CD14-positive monocyte (primary cell): ENCODE results near the gene BIRC3. TPM values are rescaled to one million over a fixed set of nuclear protein-coding genes. Genes with fewer than 3 reads are reported as not detected.
A peak's percentile ranks its signal among the peaks of the same experiment; 100 is the strongest.

Experiments
- DNase-seq, 3 donors: peaks; one replicate each; pipeline ENCODE4 v3.0.0-alpha.2; 2011 to 2022
- H2AFZ ChIP-seq: 2 replicates; pipeline ENCODE4 v1.6.0; 2012; ENCODE audit warnings: mild to moderate bottlenecking, low read depth, low read length, inconsistent platforms; ENCODE audit not compliant: insufficient read depth, poor library complexity, severe bottlenecking
- H3K27ac ChIP-seq, 2 donors: 1 replicate in 1 of 2; 2 replicates in 1 of 2; pipeline ENCODE4 v1.5.1; 2012 to 2013; ENCODE audit warnings: low read length in 2 of 2, control low read depth in 1 of 2, inconsistent platforms in 1 of 2, low read depth in 1 of 2, mild to moderate bottlenecking in 1 of 2
- H3K27me3 ChIP-seq, 2 donors: one replicate each; pipeline versions ENCODE4 v1.6.0 to v1.6.1; 2011 to 2013; ENCODE audit warnings: low read length in 2 of 2; ENCODE audit not compliant: control insufficient read depth in 2 of 2, insufficient read depth in 2 of 2
- H3K36me3 ChIP-seq, 2 donors: replicated peaks in 1 of 2; 1 replicate in 1 of 2; 2 replicates in 1 of 2; pipeline versions ENCODE4 v1.5.1 to v1.6.1; 2012 to 2013; ENCODE audit warnings: low read length in 2 of 2, control low read depth in 1 of 2, inconsistent platforms in 1 of 2, mild to moderate bottlenecking in 1 of 2; ENCODE audit not compliant: insufficient read depth in 2 of 2, control insufficient read depth in 1 of 2
- H3K4me1 ChIP-seq, 2 donors: 1 replicate in 1 of 2; 2 replicates in 1 of 2; pipeline versions ENCODE4 v1.5.1 to v1.6.1; 2012 to 2013; ENCODE audit warnings: low read length in 2 of 2, control low read depth in 1 of 2, inconsistent platforms in 1 of 2, mild to moderate bottlenecking in 1 of 2, moderate library complexity in 1 of 2; ENCODE audit not compliant: insufficient read depth in 2 of 2, control insufficient read depth in 1 of 2
- H3K4me2 ChIP-seq: replicated peaks from 2 replicates; pipeline ENCODE3; 2012; ENCODE audit warnings: low read length, moderate library complexity, mild to moderate bottlenecking; ENCODE audit not compliant: poor library complexity, severe bottlenecking; ENCODE audit errors: extremely low read depth
- H3K4me3 ChIP-seq, 3 experiments: fragments of 200-600 bp in 1 of 3; sonication (generic) in 1 of 3; replicated peaks in 1 of 3; 1 replicate in 2 of 3; 2 replicates in 1 of 3; pipeline ENCODE4 v1.5.1; 2011 to 2013; ENCODE audit warnings: low read length in 3 of 3, mild to moderate bottlenecking in 3 of 3, control low read depth in 2 of 3, low read depth in 2 of 3, inconsistent platforms in 1 of 3, moderate library complexity in 1 of 3
- H3K79me2 ChIP-seq: 2 replicates; pipeline ENCODE4 v1.6.0; 2012; ENCODE audit warnings: mild to moderate bottlenecking, control low read depth, inconsistent platforms, low read length, moderate library complexity; ENCODE audit not compliant: insufficient read depth
- H3K9ac ChIP-seq: 2 replicates; pipeline ENCODE4 v1.6.0; 2017; ENCODE audit warnings: low read length, mild to moderate bottlenecking; ENCODE audit not compliant: insufficient read depth, poor library complexity, severe bottlenecking
- H3K9me3 ChIP-seq, 2 donors: replicated peaks in 1 of 2; 1 replicate in 1 of 2; 2 replicates in 1 of 2; pipeline versions ENCODE4 v1.5.1 to v1.6.1; 2012 to 2013; ENCODE audit warnings: low read length in 2 of 2, control low read depth in 1 of 2; ENCODE audit not compliant: control insufficient read depth in 1 of 2, insufficient read depth in 1 of 2
- H4K20me1 ChIP-seq: 2 replicates; pipeline ENCODE4 v1.6.0; 2012; ENCODE audit warnings: mild to moderate bottlenecking, low read length, control low read depth, moderate library complexity; ENCODE audit not compliant: insufficient read depth
- H3K27ac Mint-ChIP-seq, 7 donors: one replicate each; pipeline ENCODE4 v1.8.0; 2020; ENCODE audit warnings: mild to moderate bottlenecking in 7 of 7, mixed read lengths in 7 of 7, moderate library complexity in 6 of 7, inconsistent platforms in 2 of 7
- H3K27me3 Mint-ChIP-seq, 3 donors: one replicate each; pipeline ENCODE4 v1.8.0; 2021 to 2022; ENCODE audit warnings: low read depth in 3 of 3, mild to moderate bottlenecking in 3 of 3, mixed read lengths in 3 of 3, moderate library complexity in 3 of 3, inconsistent platforms in 1 of 3
- H3K36me3 Mint-ChIP-seq, 2 donors: one replicate each; pipeline ENCODE4 v1.8.0; 2020; ENCODE audit warnings: mixed read lengths in 2 of 2, inconsistent platforms in 1 of 2, mild to moderate bottlenecking in 1 of 2
- H3K4me1 Mint-ChIP-seq: one replicate; pipeline ENCODE4 v1.8.0; 2020; ENCODE audit warnings: mild to moderate bottlenecking, mixed read lengths
- H3K4me3 Mint-ChIP-seq, 2 donors: one replicate each; pipeline ENCODE4 v1.8.0; 2020; ENCODE audit warnings: mild to moderate bottlenecking in 2 of 2, mixed read lengths in 2 of 2, moderate library complexity in 1 of 2
- H3K9me3 Mint-ChIP-seq, 7 donors: one replicate each; pipeline ENCODE4 v1.8.0; 2020 to 2022; ENCODE audit warnings: mixed read lengths in 7 of 7, mild to moderate bottlenecking in 6 of 7, moderate library complexity in 6 of 7, inconsistent platforms in 2 of 7
- CTCF ChIP-seq: fragments of 200-600 bp; IDR thresholded peaks from one replicate; pipeline ENCODE4 v1.8.0; 2022; ENCODE audit warnings: antibody characterized with exemption, mild to moderate bottlenecking
- WGBS: methylation state at CpG from one replicate; pipeline ENCODE4 v1.1.5; 2013; ENCODE audit warnings: missing lambda C conversion rate; ENCODE audit not compliant: insufficient coverage; 5-methylcytosine and 5-hydroxymethylcytosine counted together
- intact Hi-C, 2 donors: fragments of 100-400 bp; cut with micrococcal nuclease; formaldehyde crosslinking; loops; one replicate each; pipeline versions ENCODE4 v1.15.0 to v1.15.1; 2023
- polyA plus RNA-seq, 3 donors: library from polyadenylated mRNA; depleted of rRNA in 1 of 3; unstranded in 2 of 3; stranded (reverse) in 1 of 3; fragments of 300-500 nt in 2 of 3; fragments of >200 nt in 1 of 3; fragmentation: Illumina TruSeq in 2 of 3; gene quantifications; 1 replicate in 2 of 3; 2 replicates in 1 of 3; pipeline ENCODE4 v1.2.3, GENCODE V29; 2012 to 2021

The BIRC3 gene
- polyA plus RNA-seq, 3 donors: 3.0 to 9.8 (median 9.5) TPM

GRCh38 chr11:102268083-102268984 lies 49.0 kb upstream of the BIRC3 start:
- peaks cover 13% of the 10 kb centered on the region for H3K4me1 Mint-ChIP-seq
- Histone ChIP-seq H3K27me3 (peaks cover 39 to 60% of the 10 kb centered on the region in 2 donors), H3K4me3 (peak overlapping the region in 1 of 3 experiments; percentile 41), H3K9ac (no peak overlapping the region), H3K36me3 (no peaks in the 10 kb centered on the region), H3K79me2 (no peaks in the 10 kb centered on the region), H3K4me1 (peaks cover 6 to 8% of the 10 kb centered on the region in 2 donors), H3K9me3 (no peaks in the 10 kb centered on the region), H2AFZ (no peak overlapping the region), H3K27ac (no peak overlapping the region), H4K20me1 (no peaks in the 10 kb centered on the region), H3K4me2 (peak overlapping the region; percentile 56)
- H3K27ac Mint-ChIP-seq: no peak overlapping the region
- H3K27me3 Mint-ChIP-seq: peaks cover 46 to 67% (median 62%) of the 10 kb centered on the region in 3 donors
- intact Hi-C loops: no loop called here
- peak; percentile 5 to 28 (median 24) for DNase-seq
- no peak for TF ChIP-seq CTCF
- H3K9me3 Mint-ChIP-seq: peaks cover 0 to 5% (median 0%) of the 10 kb centered on the region in 7 donors
- peak overlapping the region in 1 of 2 donors; percentile 78 for H3K4me3 Mint-ChIP-seq
- H3K36me3 Mint-ChIP-seq: peaks cover 2% of the 10 kb centered on the region in 2 donors
- WGBS: 26% methylated on average over 30 of the region's 39 CpGs

- Histone ChIP-seq H3K27me3 (peaks cover 39 to 60% of the 10 kb centered on the region in 2 donors), H3K27ac (no peak overlapping the region), H4K20me1 (no peaks in the 10 kb centered on the region), H3K9ac (no peak overlapping the region), H3K79me2 (no peaks in the 10 kb centered on the region), H2AFZ (no peak overlapping the region), H3K4me3 (peak overlapping the region in 1 of 3 experiments; percentile 41), H3K4me2 (peak overlapping the region; percentile 56), H3K9me3 (no peaks in the 10 kb centered on the region), H3K36me3 (no peaks in the 10 kb centered on the region), H3K4me1 (peaks cover 6 to 8% of the 10 kb centered on the region in 2 donors)
- intact Hi-C loops: no loop called here
- no peak for DNase-seq
- peaks cover 2% of the 10 kb centered on the region in 2 donors for H3K36me3 Mint-ChIP-seq
- H3K4me1 Mint-ChIP-seq: peaks cover 13% of the 10 kb centered on the region
- H3K9me3 Mint-ChIP-seq: peaks cover 0 to 5% (median 0%) of the 10 kb centered on the region in 7 donors
- peaks cover 46 to 69% (median 63%) of the 10 kb centered on the region in 3 donors for H3K27me3 Mint-ChIP-seq
- TF ChIP-seq CTCF: peak; percentile 16
- WGBS: 21% methylated on average over 2 of the region's 6 CpGs
- peak overlapping the region; percentile 11 to 78 for H3K4me3 Mint-ChIP-seq
- no peak overlapping the region for H3K27ac Mint-ChIP-seq
These were observed 48.3 kb upstream of the BIRC3 start for GRCh38 chr11:102268985-102269470.
